Heart left ventricle (tissue), 13 donors: Measurements from ENCODE around the gene SPIRE1.

ENCODE experiments used
- CTCF ChIP-seq, 12 donors: fragments of 200-600 bp; sonication (generic) in 4 of 12; IDR thresholded peaks; one replicate each; pipeline versions ENCODE4 v1.5.0 to v1.8.0; 2018 to 2022; ENCODE audit warnings: antibody characterized with exemption in 12 of 12, mild to moderate bottlenecking in 5 of 12
- POLR2A ChIP-seq, 2 donors: fragments of 450-650 bp; IDR thresholded peaks; one replicate each; pipeline ENCODE4 v1.6.1; 2017; ENCODE audit warnings: antibody characterized with exemption in 2 of 2, mild to moderate bottlenecking in 2 of 2, moderate library complexity in 2 of 2
- donor health status: ischemic (EF 13 %, LVEDD 7.1; RV severe dilation, severe dysfunction).
- donor health status: DM: no; HTN: yes; CAD: no.
- donor health status: DM: no; HTN: no; CAD: no.
- donor health status: ischemic (EF 25% LVEDD 6.9; RV normal size, moderate dysfunction).
- donor health status: ischemic (EF 25% LVEDD 5.7; RV mildly dilated, moderate dysfunction).
- donor health status: ischemic (EF 35%, LVEDD 5.7; RV mildly dilated, moderate dysfunction).
- donor health status: nonischemic (EF 11% LVEDD 7.7; RV severe dilation, severe dysfunction).
- donor health status: DM: yes; HTN: yes; CAD: no.
- donor health status: PGD.
- donor health status: ischemic (EF 29% LVEDD 5.4; RV normal size, mild dysfunction).
- donor health status: nonischemic (EF 23%, LVEDD 6.1; RV moderate dilation, normal function).

- TF ChIP-seq CTCF (IDR thresholded peaks at IDR 0.05) (no peak), POLR2A (IDR thresholded peaks at IDR 0.05) (no peak)
Measured at GRCh38 chr18:12410081-12410481, 247.8 kb downstream of the SPIRE1 start.
